Mucosa of stomach (tissue), 1 donor: ENCODE measurements around the gene PLEKHA6.
"Not testable (repeated sequence)": the region's sequence is repeated elsewhere in the genome, so short reads cannot be mapped to it uniquely, and the experiment has no call there.

ENCODE experiments used
- H3K27me3 ChIP-seq: one replicate; pipeline ENCODE4 v1.7.0; 2013; ENCODE audit warnings: mild to moderate bottlenecking, low read length; ENCODE audit not compliant: control insufficient read depth, insufficient read depth
- H3K36me3 ChIP-seq: one replicate; pipeline ENCODE4 v1.7.0; 2013; ENCODE audit warnings: low read length; ENCODE audit not compliant: control insufficient read depth, insufficient read depth
- H3K4me1 ChIP-seq: one replicate; pipeline ENCODE4 v1.7.0; 2013; ENCODE audit warnings: mild to moderate bottlenecking, low read length; ENCODE audit not compliant: control insufficient read depth, insufficient read depth
- H3K4me3 ChIP-seq: one replicate; pipeline ENCODE4 v1.7.0; 2013; ENCODE audit warnings: low read length
- H3K9ac ChIP-seq: one replicate; pipeline ENCODE4 v1.7.0; 2013; ENCODE audit warnings: mild to moderate bottlenecking, low read length, moderate library complexity
- H3K9me3 ChIP-seq: one replicate; pipeline ENCODE4 v1.7.0; 2013; ENCODE audit warnings: mild to moderate bottlenecking, low read length, moderate library complexity; ENCODE audit not compliant: control insufficient read depth
- donor health status: Pancreatic carcinoma.

The PLEKHA6 gene

GRCh38 chr1:204314893-204315658 lies 44.7 kb downstream of the PLEKHA6 start:
- Histone ChIP-seq H3K4me1 (peaks cover 55% of the 10 kb centered on the region), H3K27me3 (no peaks in the 10 kb centered on the region), H3K9me3 (no peaks in the 10 kb centered on the region), H3K36me3 (no peaks in the 10 kb centered on the region), H3K9ac (no peak overlapping the region), H3K4me3 (no peak overlapping the region)

- H3K9ac ChIP-seq: no peak overlapping the region
- no peaks in the 10 kb centered on the region for H3K9me3 ChIP-seq
- H3K36me3 ChIP-seq: no peaks in the 10 kb centered on the region
- peaks cover 47% of the 10 kb centered on the region for H3K4me1 ChIP-seq
- H3K27me3 ChIP-seq: no peaks in the 10 kb centered on the region
- no peak overlapping the region for H3K4me3 ChIP-seq
These were observed 45.4 kb downstream of the PLEKHA6 start for GRCh38 chr1:204314171-204314892.

GRCh38 chr1:204313675-204314074 lies 46.1 kb downstream of the PLEKHA6 start:
- H3K4me3 ChIP-seq: no peak overlapping the region
- no peaks in the 10 kb centered on the region for H3K9me3 ChIP-seq
- H3K27me3 ChIP-seq: no peaks in the 10 kb centered on the region
- no peak overlapping the region for H3K9ac ChIP-seq
- peaks cover 41% of the 10 kb centered on the region for H3K4me1 ChIP-seq
- no peaks in the 10 kb centered on the region for H3K36me3 ChIP-seq

- H3K4me1 ChIP-seq: peaks cover 44% of the 10 kb centered on the region
- not testable (repeated sequence) for H3K4me3 ChIP-seq, H3K9ac ChIP-seq, H3K36me3 ChIP-seq, H3K9me3 ChIP-seq, H3K27me3 ChIP-seq
These were observed 48.8 kb downstream of the PLEKHA6 start for GRCh38 chr1:204310970-204311369.

GRCh38 chr1:204308023-204308628 lies 51.6 kb downstream of the PLEKHA6 start:
- no peaks in the 10 kb centered on the region for H3K27me3 ChIP-seq
- no peak overlapping the region for H3K9ac ChIP-seq
- peaks cover 21% of the 10 kb centered on the region for H3K4me1 ChIP-seq
- H3K9me3 ChIP-seq: no peaks in the 10 kb centered on the region
- H3K36me3 ChIP-seq: peaks cover 3% of the 10 kb centered on the region
- H3K4me3 ChIP-seq: no peak overlapping the region

- Histone ChIP-seq H3K4me3 (no peak overlapping the region), H3K9ac (peak overlapping the region; percentile 24), H3K36me3 (peaks cover 3% of the 10 kb centered on the region), H3K27me3 (no peaks in the 10 kb centered on the region), H3K4me1 (peaks cover 18% of the 10 kb centered on the region), H3K9me3 (no peaks in the 10 kb centered on the region)
These were observed 52.3 kb downstream of the PLEKHA6 start for GRCh38 chr1:204307334-204307883.

GRCh38 chr1:204306076-204306475 lies 53.7 kb downstream of the PLEKHA6 start:
- Histone ChIP-seq H3K27me3 (no peaks in the 10 kb centered on the region), H3K9ac (no peak overlapping the region), H3K4me1 (peaks cover 26% of the 10 kb centered on the region), H3K36me3 (peaks cover 7% of the 10 kb centered on the region), H3K4me3 (no peak overlapping the region), H3K9me3 (no peaks in the 10 kb centered on the region)

- Histone ChIP-seq H3K4me3 (no peak overlapping the region), H3K4me1 (peaks cover 44% of the 10 kb centered on the region), H3K9ac (no peak overlapping the region), H3K36me3 (peaks cover 7% of the 10 kb centered on the region), H3K27me3 (no peaks in the 10 kb centered on the region), H3K9me3 (no peaks in the 10 kb centered on the region)
These were observed 55.7 kb downstream of the PLEKHA6 start for GRCh38 chr1:204304067-204304466.

- peaks cover 15% of the 10 kb centered on the region for H3K36me3 ChIP-seq
- H3K9ac ChIP-seq: no peak overlapping the region
- H3K9me3 ChIP-seq: no peaks in the 10 kb centered on the region
- H3K27me3 ChIP-seq: no peaks in the 10 kb centered on the region
- H3K4me3 ChIP-seq: no peak overlapping the region
- peaks cover 44% of the 10 kb centered on the region for H3K4me1 ChIP-seq
These were observed 57.0 kb downstream of the PLEKHA6 start for GRCh38 chr1:204302769-204303168.

- Histone ChIP-seq H3K9me3 (no peaks in the 10 kb centered on the region), H3K4me3 (no peak overlapping the region), H3K9ac (no peak overlapping the region), H3K36me3 (peaks cover 15% of the 10 kb centered on the region), H3K27me3 (no peaks in the 10 kb centered on the region), H3K4me1 (peaks cover 48% of the 10 kb centered on the region)
These were observed 58.4 kb downstream of the PLEKHA6 start for GRCh38 chr1:204301171-204301957.

- H3K4me1 ChIP-seq: peaks cover 63% of the 10 kb centered on the region
- H3K9me3 ChIP-seq: no peaks in the 10 kb centered on the region
- H3K9ac ChIP-seq: no peak overlapping the region
- no peaks in the 10 kb centered on the region for H3K27me3 ChIP-seq
- H3K4me3 ChIP-seq: no peak overlapping the region
- H3K36me3 ChIP-seq: peaks cover 15% of the 10 kb centered on the region
These were observed 59.8 kb downstream of the PLEKHA6 start for GRCh38 chr1:204299814-204300365.
